ENCODE measurements around the gene MAPKAPK2. TPM values are rescaled to one million over a fixed set of nuclear protein-coding genes. Genes with fewer than 3 reads are reported as not detected.

MAPKAPK2 gene
- total RNA-seq, 1 donor from 2014 or later, result 168 TPM

DNA sequence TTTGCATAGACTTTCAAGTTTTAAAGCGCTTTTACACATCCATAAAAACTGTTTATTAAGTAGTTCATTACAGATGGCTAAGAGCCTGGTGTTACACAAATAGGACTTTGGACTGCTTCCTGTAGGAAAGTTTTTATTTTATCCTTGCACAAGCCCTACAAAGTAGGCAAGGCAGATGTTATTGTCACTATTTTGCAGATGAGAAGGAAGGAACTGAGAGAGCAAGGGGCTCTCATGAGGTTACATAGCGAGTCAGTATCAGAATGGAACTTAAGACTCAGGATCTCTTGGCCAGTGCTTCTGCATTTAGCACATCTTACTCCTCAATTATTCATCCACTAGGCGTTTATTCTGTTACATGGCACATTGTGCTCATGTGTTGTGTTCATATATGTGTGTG lies 2.6 kb upstream of the MAPKAPK2 start:
- no peak for DNase-seq (ENCODE audit: low spot score)

DNA sequence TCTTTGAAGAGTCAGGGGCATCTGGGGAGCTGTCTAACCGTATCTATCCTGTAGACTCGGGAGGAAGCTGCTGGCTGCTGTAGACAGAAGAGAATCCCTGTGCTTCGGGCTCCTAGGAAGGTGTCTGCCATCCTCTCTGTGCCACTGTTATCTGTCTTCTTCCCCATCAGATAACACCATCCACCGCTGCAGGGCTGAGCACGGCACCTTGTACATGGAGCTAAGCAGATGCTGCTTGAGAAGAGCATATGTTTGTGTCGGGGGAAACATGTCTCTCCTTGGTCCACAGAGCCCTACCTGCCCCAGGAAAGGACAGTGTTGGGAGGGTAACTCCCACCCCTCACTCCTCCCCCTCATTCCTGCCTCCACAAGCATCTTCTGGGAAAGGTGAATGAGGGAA lies 1.4 kb upstream of the MAPKAPK2 start:
- DNase-seq (ENCODE audit: low spot score), result no peak

DNA sequence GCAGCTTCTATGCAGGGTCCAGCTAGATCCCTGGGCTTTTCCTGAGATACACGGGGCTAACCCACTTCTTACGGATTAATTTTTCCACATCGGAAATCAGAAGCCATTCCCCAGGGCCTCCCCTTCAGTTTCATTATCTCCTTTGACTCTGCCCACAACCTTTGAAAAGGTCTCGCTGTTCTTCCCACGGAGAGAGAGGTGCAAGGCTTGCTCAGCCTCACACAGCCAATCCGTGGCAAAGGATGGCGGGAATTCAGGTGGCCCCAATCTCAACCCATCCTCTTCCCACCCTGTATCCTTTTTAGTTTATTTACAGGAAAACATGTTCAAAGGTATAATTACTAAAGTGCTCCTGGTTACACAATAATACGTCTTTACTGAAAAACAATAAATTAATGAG lies 702 bp upstream of the MAPKAPK2 start:
- DNase-seq (ENCODE audit: low spot score), result no peak

DNA sequence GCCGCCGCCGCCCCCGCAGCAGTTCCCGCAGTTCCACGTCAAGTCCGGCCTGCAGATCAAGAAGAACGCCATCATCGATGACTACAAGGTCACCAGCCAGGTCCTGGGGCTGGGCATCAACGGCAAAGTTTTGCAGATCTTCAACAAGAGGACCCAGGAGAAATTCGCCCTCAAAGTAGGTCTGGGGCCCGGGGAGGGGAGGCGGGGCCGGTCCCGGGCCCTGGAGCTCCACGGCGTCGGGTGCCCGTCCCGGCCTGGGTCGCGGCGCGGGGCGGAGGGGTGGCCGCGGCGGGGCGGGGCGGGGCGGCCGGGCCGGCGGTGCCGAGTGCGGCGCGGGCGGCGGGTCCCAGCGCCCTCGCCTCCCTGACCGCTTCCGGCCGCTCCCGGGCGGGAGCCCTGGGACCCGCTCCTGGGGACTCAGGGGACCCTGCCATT lies 646 bp downstream of the MAPKAPK2 start:
- no peak for DNase-seq (ENCODE audit: low spot score)

DNA sequence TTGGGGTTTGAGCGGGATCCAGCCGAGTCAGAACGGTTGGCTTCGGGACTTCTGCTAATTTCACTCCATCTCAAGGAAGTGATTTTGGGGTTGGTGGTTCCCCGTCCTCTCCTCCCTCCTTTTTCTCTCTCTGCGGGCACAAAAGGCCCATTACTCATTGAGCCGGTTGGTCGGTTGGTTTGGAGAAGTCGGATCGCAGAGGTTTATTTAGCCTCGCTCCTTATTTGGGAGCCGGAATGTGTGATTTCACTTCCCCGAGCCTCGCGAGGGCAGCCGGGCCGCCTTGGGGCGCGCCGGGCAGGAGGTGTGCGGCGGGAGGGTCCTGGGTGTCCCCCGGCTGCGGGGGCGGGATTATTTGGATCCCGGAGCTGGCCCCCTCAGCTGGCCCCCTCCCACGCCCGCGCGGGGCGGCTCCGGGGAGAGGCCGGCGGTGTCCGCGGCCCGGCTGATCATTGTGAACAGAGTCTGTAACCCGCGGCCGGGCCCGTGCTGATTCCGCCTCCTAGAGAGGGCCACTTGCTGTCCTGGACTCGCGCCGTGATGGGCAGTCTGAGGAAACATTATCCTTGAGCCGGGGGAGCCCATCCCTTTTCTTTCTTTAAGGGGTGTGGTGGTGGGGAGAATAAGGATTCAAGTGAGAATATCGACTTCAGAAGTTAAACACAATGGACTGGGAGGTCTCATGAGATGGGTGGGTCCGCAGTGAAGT lies 1.2 kb downstream of the MAPKAPK2 start:
- peak; percentile 42 for DNase-seq (ENCODE audit: low spot score)

DNA sequence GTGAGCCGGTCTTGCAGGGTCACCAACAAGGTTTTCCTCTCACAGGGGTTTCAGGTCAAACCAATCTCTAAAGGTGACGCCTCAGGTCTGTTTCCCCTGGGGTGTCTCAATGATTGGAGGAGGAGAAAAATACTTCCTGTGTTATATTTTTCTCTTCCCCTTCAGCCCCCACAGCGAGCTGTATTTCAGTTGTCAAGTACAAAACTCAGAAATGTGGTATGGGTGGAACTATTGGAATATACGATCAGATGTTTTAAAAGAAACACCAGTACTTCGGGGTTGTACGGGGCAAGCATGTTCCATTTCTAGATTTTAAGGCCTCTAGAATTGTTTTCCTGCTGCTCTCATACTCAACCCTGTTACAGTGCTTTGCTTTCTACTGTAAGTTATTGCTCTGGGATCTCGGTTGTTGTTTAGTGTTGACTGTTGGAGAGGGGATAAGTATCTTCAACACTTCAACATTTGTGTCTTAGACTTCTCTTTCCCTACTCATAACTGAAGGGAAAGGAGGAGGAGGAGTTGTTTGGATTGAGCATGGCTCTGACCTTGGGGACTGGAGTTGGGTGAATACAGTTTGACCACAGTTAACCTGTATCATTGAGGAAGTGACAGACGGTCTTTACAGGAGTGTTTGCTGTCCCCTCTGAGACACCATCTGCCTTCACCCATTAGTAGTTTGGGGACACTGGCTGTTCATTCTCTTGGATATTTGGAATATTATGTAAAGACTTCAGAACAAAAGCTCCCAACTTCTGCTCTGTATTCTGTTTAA lies 2.0 kb downstream of the MAPKAPK2 start:
- DNase-seq (ENCODE audit: low spot score), result no peak

DNA sequence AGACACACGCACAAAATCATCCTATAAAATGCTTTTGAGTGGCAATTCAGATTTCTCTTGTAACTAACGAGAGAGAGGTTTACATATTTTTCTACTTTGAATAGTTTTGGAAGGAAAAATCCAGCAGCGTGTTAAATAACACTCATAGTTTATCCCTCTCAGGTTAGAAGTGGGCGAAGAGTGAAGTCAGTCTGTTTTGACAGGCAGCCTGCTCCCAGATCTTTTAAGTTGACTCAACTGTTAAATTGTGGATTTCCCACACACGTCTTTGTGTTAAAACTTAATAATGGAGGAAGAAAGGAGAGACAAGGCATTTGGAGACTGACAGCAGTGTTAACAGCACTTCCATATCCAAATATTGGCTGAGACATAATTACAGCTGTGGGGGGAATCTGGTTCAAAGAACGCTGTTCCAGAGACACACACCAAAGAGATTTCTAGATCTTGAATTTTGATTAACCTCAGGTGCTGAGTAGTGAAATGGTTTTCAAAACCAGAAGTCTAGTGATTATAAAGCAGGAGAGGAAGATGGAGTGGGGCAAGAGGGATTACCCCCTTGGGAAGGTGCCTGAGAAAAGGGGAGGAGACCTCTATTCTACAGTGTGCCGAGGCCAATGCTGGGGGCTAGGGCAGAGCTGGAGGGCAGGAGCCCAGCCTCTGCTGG lies 2.7 kb downstream of the MAPKAPK2 start:
- DNase-seq (ENCODE audit: low spot score), result no peak

DNA sequence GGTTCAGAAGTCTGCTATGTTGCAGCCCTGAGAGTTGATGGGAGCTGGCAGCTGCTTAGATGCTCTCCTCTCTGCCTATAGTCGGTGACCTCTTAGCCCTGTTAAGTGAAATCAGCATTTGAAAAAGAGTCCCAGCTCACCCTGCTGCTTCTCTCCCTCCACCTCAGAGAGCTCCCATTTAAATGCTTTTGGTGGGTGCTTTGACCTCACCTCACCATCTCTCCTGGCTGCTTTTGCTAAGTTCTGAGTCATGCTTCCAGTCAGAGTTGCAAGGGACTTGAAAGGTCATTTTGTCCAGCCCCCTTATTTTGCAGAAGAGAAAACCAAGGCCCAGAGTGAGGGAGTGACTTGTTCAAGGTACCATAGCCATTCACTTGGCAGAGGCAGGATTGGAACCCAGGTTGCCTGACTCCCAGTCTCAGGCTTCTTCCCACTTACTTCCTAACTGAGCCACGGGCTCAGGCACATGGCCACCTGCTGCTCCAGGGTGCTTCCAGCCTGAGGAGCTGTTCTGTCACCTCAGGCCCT lies 3.3 kb downstream of the MAPKAPK2 start:
- no peak for DNase-seq (ENCODE audit: low spot score)

DNA sequence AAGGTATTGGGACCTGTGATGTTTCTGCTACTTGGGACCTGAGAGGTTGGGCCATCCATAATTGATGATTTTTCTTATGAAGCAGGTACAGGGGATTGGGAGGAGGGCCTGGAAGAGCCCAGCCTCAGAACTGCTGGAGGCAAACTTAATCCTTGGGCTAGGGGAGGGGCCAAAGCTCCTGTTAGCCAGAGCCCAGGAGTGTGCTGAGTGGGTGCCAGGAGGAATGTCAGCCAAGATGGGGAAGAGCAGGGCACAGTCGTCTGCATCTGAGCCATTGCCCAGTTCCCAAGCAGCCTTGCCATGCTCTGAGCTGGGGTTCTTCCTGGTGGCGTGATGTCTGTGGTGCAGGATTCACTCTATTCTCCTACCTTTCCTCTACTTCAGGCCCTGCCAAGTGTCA lies 5.8 kb downstream of the MAPKAPK2 start:
- no peak for DNase-seq (ENCODE audit: low spot score)

DNA sequence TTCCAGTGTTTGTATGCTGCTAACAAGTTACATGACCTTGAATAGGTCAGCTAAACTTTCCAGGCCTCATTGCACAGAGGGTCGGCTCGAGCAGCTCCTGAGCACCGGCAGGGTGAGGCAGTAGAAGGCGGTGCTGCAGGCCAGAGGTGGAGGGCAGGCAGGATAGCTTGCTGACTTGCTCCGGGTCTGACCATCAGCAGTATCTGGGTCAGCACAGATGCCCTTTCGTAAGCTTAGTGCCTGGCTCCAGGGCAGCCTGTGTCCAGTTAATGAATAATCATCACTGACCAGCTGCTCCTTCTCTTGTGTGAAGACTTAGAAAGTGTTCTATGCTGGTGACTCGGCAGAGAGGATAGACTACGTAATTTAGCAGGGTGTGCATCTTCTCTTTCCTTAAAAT lies 6.9 kb downstream of the MAPKAPK2 start:
- DNase-seq (ENCODE audit: low spot score), result peak; percentile 50

DNA sequence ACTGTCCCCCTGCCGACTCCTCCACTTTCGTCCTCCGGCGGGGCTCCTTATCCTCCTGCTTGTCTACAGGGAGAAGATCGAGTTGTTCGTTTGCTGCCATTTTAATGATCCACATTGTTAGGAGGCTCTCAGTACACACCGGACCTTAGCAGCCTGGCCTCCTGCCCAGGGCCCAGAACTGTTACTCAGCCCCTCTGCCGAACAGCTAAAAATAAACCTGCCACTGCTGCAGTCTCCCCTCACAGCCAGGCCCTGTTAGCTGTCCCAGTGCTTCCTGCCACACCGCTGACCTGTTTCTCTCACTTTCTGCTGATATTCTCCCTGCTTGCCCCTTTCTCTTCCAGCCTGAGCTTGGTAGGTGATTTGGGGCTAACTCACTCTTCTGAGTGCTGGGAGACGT lies 8.3 kb downstream of the MAPKAPK2 start:
- DNase-seq (ENCODE audit: low spot score), result peak; percentile 64

DNA sequence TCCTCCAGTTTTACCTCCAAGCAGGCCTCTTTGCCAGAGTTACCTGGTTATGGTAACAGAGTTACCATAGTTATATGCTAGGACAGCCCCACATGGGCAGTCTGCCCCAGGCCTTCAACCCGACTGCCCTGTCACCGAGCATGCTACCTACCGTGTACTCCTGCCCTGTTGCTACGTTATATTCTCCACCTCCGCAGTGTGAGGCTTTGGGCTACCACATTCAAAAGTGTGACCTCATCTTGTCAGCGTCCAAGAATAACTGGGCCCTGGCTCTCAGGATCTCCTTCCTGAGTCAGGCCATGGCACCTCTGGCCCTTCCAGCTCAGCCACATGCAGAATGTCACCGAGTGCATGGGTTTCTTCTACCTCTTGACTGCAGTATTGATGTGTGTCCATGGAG lies 8.9 kb downstream of the MAPKAPK2 start:
- DNase-seq (ENCODE audit: low spot score), result no peak

DNA sequence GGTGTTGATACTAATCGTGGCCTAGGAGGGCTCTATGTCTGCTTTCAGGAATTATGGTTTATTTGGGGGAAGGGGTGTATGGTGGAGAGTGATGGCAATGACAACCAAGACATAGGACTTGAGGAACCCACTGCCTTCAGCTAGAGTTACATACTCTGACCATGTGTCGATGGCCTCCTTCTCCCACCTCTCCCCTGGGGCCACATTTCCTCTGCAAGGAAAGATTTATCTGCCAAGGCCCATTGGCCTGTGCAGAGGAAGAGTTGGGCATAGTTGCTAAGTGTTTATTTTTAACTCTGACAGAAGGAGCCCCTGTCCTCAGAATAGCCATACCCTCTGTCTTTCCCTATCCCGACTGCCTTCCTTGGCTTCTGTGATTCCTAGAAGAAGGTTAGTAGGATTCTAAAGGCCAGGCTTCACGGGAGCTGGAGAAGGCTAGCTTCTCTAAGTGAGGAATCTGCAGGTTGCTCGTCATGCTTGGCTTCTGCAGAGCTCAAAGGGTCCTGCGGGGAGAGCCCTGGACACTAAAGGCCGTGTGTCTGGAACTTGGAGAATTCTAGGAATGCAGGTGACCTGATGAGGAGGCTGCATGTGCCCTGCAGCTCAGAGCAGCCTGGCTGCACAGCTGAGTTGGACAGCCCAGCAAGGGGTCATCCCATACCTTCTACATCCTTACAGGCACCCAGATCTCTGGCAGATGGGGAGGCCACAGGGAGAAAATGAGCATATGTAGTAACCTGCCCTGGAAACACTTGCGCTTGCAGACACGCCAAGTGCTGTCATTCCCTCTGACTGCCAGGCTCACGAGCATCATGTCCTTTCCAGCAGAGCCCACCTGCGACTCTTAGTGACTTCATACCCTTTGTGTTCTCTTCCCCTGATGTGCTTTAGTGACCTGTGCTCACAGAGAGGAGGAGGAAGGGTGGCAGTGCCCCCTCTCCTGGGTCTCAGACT lies 9.7 kb downstream of the MAPKAPK2 start:
- no peak for DNase-seq (ENCODE audit: low spot score)

DNA sequence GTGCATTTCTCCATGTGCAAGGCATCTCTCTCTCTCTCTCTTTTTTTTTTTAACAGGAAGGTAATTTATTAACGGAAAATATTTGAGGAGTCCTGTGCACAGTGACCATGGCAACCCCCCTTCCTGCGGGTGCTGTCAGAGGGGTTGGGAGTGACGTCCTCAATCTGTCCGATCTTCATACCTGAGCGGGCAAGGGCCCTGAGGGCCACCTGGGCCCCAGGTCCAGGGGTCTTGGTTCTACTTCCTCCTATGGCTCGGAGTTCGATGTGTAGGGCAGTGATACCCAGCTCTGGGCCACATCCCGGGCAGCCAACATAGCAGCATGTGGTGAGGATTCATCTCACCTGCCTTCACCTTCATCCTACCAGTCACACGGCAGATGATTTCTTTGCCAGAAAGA lies 11.0 kb downstream of the MAPKAPK2 start:
- DNase-seq (ENCODE audit: low spot score), result no peak

DNA sequence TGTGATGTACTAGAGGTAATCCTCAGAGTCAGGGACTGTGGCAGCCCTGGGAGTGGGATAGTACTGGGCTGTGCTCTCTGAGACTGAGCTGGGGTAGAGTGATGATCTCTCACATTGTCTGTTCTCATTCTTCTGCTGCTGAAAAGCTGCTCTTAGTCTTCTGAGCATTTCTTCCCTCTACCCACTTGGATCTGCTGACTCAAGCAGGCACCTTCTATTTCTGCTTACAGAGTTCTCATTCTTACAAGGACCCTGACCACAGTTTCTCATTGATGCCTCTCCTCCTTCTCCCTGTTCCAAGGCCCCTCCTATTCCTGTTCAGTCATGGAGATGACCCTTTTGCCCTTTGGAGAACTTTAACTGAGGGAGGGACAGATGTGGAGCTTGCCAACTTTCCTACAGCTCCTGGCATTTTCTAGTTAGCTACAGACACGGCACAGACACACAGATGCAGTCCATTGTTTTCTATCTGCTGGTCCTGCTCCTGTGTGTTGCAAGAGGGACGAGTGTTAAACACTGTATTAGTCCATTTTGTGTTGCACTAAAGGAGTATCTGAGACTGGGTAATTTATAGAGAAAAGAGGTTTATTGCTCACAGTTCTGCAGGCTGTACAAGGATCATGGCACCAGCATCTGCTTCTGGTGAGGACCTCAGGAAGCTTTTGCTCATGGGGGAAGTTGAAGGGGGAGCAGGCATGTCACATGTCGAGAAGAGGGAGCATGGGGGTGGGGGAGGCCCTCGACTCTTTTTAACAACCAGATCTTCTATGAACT lies 12.3 kb downstream of the MAPKAPK2 start:
- no peak for DNase-seq (ENCODE audit: low spot score)

DNA sequence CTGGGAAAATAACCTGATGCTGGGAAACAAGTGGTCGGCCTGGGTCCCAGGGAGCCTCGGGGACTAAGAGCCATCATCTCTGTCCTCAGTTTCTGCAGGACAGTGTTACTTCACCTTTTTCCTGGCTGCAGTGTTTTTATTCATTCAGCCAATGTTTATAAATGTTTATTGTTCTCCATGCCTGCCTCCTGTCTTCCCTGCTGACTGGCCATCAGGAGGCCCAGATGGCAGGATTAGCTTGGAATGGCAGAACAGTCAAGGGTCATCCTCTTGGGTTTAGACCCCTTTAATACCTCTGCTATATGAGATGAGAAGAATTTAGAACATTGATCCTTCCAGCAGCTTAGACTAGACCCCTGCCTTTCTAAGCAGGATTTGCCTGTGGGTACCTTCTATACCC lies 13.3 kb downstream of the MAPKAPK2 start:
- no peak for DNase-seq (ENCODE audit: low spot score)

DNA sequence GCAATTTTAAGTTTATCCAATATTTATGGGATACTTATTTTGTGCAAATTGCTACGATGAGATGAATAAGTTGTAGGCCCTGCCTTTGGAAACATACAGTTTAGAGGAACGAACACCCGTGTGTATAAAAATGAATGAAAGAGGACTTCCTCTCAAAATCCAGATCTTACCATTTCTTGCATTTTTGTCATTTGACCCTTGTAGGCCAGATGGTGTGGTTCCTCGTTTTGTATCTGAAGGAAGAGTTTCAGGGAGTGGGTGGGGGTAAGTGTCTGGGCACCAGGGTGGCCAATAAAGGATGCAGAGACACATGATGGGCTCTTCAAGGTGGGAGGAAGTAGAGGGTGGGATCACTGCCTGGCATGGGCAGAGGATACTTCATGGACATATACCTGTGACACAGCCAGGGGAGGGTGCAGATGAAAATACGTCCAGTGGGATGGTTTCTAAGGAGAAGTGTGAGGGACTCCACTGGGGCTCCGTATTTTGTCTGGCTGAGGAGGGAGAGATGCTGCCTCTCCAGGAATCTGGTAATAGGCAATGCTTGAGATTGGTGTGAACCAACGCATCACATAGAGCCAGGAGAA lies 14.4 kb downstream of the MAPKAPK2 start:
- DNase-seq (ENCODE audit: low spot score), result no peak

DNA sequence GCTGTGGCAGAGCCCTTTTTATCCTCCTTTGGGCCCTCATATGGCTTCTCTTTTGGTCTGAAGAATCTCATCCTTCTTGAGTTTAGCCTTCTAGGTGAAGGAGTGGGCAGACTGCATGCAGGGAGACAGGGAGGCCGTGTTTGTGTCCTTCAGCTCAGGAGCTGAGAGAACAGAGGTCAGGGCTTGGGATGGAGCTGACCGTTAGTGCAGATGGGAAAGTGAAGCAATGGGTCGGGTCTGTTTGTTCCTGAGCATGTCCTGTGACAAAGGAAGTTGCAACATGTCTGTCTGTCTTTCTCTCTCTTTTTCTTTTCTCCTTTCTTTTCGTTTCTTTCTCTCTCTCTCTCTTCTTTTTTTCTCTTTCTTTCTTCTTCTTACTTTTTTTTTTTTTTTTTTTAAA lies 14.9 kb downstream of the MAPKAPK2 start:
- DNase-seq (ENCODE audit: low spot score), result no peak

DNA sequence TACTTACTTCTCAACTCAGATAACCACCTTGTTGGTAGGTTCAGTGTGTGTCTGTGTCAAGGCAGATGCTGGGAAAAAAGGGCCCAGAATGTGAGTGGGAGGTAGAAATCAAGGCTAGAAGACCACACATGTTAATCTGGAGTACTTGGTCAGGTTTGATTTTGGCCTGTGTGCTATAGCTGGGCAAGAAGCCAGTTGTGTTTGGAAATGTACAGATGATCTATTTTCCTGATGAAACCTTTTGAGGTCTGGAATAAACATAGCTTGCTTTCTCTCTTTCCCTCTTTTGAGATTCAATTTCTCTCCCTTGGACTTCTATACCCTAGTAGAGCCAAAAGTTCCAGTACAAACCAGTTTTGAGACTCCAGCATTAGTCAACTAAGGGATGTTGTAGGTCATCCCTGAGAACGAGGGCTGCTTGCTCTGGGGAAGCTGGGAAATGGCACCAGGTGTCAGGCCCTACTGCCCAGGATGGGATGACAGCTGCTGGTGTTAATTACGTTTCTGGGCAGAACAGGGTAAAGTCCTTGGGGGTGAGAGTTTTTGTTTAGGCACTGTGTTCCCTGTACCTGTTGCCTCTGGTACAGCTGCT lies 15.8 kb downstream of the MAPKAPK2 start:
- no peak for DNase-seq (ENCODE audit: low spot score)

DNA sequence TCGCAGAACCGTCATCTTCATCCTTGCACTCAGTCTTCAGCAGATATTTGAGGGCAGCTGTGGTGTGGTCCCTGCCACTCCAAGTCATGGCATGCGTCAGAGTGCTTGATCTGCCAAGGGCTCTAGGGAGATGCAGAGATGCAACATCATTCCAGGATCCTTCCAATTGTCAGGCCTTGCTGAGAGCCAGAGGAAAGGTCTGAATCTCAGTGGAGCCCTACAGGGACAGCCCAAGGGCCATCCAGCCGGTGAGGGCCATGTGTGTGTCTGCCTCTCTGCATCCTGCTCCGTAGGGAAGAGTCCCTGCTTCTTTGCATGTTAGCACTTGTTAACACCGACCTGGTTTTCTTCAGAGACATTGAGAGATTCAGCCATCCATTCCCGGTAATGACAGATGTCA lies 17.6 kb downstream of the MAPKAPK2 start:
- no peak for DNase-seq (ENCODE audit: low spot score)
